Liver (tissue), 3 donors: ENCODE measurements around the gene DSCAML1.

Experiments used
- FOXA1 ChIP-seq: IDR thresholded peaks from 2 replicates; pipeline ENCODE4 v1.6.1; 2016; ENCODE audit warnings: antibody characterized with exemption
- JUND ChIP-seq, 2 donors: IDR thresholded peaks; 2 replicates each; pipeline ENCODE4 v1.6.1; 2016; ENCODE audit warnings: antibody characterized with exemption in 2 of 2
- RAD21 ChIP-seq, 2 donors: IDR thresholded peaks; 2 replicates each; pipeline ENCODE4 v1.6.1; 2016; ENCODE audit warnings: antibody characterized with exemption in 2 of 2, mild to moderate bottlenecking in 2 of 2
- SP1 ChIP-seq: IDR thresholded peaks from 2 replicates; pipeline ENCODE4 v1.6.1; 2018; ENCODE audit warnings: antibody characterized with exemption, mild to moderate bottlenecking
- TAF1 ChIP-seq: conservative IDR thresholded peaks from 2 replicates; pipeline ENCODE4 v1.6.1; 2016; ENCODE audit warnings: antibody characterized with exemption, mild to moderate bottlenecking
- YY1 ChIP-seq: IDR thresholded peaks from 2 replicates; pipeline ENCODE4 v1.6.1; 2016; ENCODE audit warnings: antibody characterized with exemption, mild to moderate bottlenecking
- TF ChIP-seq, protein P1 (sequence below): fragments of 150-350 bp; IDR thresholded peaks from 2 replicates; pipeline ENCODE4 v1.5.1; 2017; ENCODE audit warnings: improper control_type of control experiment, low read depth, low read length; ENCODE audit not compliant: missing input control
- TF ChIP-seq, protein P2 (sequence below): IDR thresholded peaks from 2 replicates; pipeline ENCODE4 v1.6.1; 2016; ENCODE audit warnings: antibody characterized with exemption
- TF ChIP-seq, protein P3 (sequence below): IDR thresholded peaks from 2 replicates; pipeline ENCODE4 v1.6.1; 2016; ENCODE audit warnings: antibody characterized with exemption, mild to moderate bottlenecking
- TF ChIP-seq, protein P4 (sequence below): IDR thresholded peaks from 2 replicates; pipeline ENCODE4 v1.6.1; 2016; ENCODE audit warnings: antibody characterized with exemption
- TF ChIP-seq, protein P5 (sequence below): IDR thresholded peaks from 2 replicates; pipeline ENCODE4 v1.6.1; 2016; ENCODE audit warnings: antibody characterized with exemption
- donor health status: healthy.
- donor health status: healthy.

DNA sequence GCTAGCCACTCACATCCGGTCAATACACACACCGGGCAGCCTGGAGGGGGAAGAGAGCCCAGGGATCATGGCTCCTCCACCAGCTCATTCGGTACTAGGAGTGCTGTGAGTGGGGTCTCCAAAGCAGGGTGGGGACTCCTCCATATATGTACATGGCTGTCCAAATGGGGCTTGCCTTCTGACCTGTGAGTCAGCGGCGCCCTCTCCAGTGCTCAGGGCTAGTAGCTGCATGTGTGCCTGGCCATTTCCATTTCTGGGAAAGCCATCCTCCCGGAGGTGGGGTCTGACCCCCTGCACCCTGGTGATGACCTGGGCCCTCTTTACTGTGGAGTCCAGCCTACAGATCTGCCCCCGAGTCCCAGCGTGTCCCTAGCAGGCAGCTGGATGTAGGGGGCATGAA, 287.5 kb downstream of the DSCAML1 start:
- TF ChIP-seq, protein P1, sequence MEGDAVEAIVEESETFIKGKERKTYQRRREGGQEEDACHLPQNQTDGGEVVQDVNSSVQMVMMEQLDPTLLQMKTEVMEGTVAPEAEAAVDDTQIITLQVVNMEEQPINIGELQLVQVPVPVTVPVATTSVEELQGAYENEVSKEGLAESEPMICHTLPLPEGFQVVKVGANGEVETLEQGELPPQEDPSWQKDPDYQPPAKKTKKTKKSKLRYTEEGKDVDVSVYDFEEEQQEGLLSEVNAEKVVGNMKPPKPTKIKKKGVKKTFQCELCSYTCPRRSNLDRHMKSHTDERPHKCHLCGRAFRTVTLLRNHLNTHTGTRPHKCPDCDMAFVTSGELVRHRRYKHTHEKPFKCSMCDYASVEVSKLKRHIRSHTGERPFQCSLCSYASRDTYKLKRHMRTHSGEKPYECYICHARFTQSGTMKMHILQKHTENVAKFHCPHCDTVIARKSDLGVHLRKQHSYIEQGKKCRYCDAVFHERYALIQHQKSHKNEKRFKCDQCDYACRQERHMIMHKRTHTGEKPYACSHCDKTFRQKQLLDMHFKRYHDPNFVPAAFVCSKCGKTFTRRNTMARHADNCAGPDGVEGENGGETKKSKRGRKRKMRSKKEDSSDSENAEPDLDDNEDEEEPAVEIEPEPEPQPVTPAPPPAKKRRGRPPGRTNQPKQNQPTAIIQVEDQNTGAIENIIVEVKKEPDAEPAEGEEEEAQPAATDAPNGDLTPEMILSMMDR, result no peak
- TF ChIP-seq SP1 (no peak), TAF1 (no peak), YY1 (no peak), JUND (IDR thresholded peaks at IDR 0.05) (no peak), RAD21 (IDR thresholded peaks at IDR 0.05) (no peak), FOXA1 (no peak)
- TF ChIP-seq, protein P2, sequence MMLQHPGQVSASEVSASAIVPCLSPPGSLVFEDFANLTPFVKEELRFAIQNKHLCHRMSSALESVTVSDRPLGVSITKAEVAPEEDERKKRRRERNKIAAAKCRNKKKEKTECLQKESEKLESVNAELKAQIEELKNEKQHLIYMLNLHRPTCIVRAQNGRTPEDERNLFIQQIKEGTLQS, result no peak
- TF ChIP-seq, protein P3, sequence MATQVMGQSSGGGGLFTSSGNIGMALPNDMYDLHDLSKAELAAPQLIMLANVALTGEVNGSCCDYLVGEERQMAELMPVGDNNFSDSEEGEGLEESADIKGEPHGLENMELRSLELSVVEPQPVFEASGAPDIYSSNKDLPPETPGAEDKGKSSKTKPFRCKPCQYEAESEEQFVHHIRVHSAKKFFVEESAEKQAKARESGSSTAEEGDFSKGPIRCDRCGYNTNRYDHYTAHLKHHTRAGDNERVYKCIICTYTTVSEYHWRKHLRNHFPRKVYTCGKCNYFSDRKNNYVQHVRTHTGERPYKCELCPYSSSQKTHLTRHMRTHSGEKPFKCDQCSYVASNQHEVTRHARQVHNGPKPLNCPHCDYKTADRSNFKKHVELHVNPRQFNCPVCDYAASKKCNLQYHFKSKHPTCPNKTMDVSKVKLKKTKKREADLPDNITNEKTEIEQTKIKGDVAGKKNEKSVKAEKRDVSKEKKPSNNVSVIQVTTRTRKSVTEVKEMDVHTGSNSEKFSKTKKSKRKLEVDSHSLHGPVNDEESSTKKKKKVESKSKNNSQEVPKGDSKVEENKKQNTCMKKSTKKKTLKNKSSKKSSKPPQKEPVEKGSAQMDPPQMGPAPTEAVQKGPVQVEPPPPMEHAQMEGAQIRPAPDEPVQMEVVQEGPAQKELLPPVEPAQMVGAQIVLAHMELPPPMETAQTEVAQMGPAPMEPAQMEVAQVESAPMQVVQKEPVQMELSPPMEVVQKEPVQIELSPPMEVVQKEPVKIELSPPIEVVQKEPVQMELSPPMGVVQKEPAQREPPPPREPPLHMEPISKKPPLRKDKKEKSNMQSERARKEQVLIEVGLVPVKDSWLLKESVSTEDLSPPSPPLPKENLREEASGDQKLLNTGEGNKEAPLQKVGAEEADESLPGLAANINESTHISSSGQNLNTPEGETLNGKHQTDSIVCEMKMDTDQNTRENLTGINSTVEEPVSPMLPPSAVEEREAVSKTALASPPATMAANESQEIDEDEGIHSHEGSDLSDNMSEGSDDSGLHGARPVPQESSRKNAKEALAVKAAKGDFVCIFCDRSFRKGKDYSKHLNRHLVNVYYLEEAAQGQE, result no peak
- TF ChIP-seq, protein P4, sequence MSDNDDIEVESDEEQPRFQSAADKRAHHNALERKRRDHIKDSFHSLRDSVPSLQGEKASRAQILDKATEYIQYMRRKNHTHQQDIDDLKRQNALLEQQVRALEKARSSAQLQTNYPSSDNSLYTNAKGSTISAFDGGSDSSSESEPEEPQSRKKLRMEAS, result no peak
- TF ChIP-seq, protein P5, sequence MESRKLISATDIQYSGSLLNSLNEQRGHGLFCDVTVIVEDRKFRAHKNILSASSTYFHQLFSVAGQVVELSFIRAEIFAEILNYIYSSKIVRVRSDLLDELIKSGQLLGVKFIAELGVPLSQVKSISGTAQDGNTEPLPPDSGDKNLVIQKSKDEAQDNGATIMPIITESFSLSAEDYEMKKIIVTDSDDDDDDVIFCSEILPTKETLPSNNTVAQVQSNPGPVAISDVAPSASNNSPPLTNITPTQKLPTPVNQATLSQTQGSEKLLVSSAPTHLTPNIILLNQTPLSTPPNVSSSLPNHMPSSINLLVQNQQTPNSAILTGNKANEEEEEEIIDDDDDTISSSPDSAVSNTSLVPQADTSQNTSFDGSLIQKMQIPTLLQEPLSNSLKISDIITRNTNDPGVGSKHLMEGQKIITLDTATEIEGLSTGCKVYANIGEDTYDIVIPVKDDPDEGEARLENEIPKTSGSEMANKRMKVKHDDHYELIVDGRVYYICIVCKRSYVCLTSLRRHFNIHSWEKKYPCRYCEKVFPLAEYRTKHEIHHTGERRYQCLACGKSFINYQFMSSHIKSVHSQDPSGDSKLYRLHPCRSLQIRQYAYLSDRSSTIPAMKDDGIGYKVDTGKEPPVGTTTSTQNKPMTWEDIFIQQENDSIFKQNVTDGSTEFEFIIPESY, result no peak
